Mesenchymal stem cell (in vitro differentiated cells and primary cell): ENCODE data around the gene OR52B6. TPM values are rescaled to one million over a fixed set of nuclear protein-coding genes. Genes with fewer than 3 reads are reported as not detected.

Experiments
- DNase-seq: peaks from one replicate; pipeline ENCODE4 v3.0.0-alpha.2; 2013
- H2AFZ ChIP-seq: one replicate; pipeline ENCODE4 v1.6.1; 2013; ENCODE audit warnings: low read depth, mild to moderate bottlenecking, control low read depth, inconsistent platforms, low read length, moderate library complexity
- H2AK5ac ChIP-seq: 2 replicates; pipeline ENCODE4 v1.6.1; 2013; ENCODE audit warnings: low read length, moderate library complexity, mild to moderate bottlenecking, inconsistent platforms; ENCODE audit not compliant: severe bottlenecking
- H2BK120ac ChIP-seq: one replicate; pipeline ENCODE4 v1.6.1; 2013; ENCODE audit warnings: low read depth, mild to moderate bottlenecking, inconsistent platforms, low read length, moderate library complexity
- H2BK12ac ChIP-seq, 2 experiments: one replicate each; pipeline ENCODE4 v1.6.1; 2013; ENCODE audit warnings: inconsistent platforms in 2 of 2, low read length in 2 of 2, mild to moderate bottlenecking in 2 of 2, moderate library complexity in 2 of 2, control low read depth in 1 of 2
- H2BK15ac ChIP-seq: one replicate; pipeline ENCODE4 v1.6.1; 2013; ENCODE audit warnings: mild to moderate bottlenecking, low read depth, inconsistent platforms; ENCODE audit not compliant: poor library complexity, severe bottlenecking
- H2BK5ac ChIP-seq: 2 replicates; pipeline ENCODE4 v1.6.1; 2013; ENCODE audit warnings: low read depth, mild to moderate bottlenecking, low read length, control low read depth, inconsistent platforms; ENCODE audit not compliant: poor library complexity, severe bottlenecking
- H3K14ac ChIP-seq, 2 experiments: one replicate each; pipeline ENCODE4 v1.6.1; 2013; ENCODE audit warnings: inconsistent platforms in 2 of 2, low read length in 2 of 2, control low read depth in 1 of 2, mild to moderate bottlenecking in 1 of 2, moderate library complexity in 1 of 2
- H3K18ac ChIP-seq, 2 experiments: one replicate each; pipeline ENCODE4 v1.6.1; 2013; ENCODE audit warnings: inconsistent platforms in 2 of 2, low read length in 2 of 2, control low read depth in 1 of 2, low read depth in 1 of 2, mild to moderate bottlenecking in 1 of 2
- H3K23ac ChIP-seq, 2 experiments: one replicate each; pipeline ENCODE4 v1.6.1; 2013; ENCODE audit warnings: inconsistent platforms in 2 of 2, low read length in 2 of 2, mild to moderate bottlenecking in 2 of 2, moderate library complexity in 2 of 2, control low read depth in 1 of 2
- H3K27ac ChIP-seq: 2 replicates; pipeline ENCODE4 v1.5.1; 2013; ENCODE audit warnings: mild to moderate bottlenecking, moderate library complexity, low read length, control low read depth, inconsistent platforms; ENCODE audit not compliant: poor library complexity, severe bottlenecking
- H3K27me3 ChIP-seq, 2 experiments: 2 replicates each; pipeline versions ENCODE4 v1.6.1 to v1.7.0; 2013; ENCODE audit warnings: low read length in 2 of 2, mild to moderate bottlenecking in 2 of 2, moderate library complexity in 2 of 2, control low read depth in 1 of 2, inconsistent platforms in 1 of 2; ENCODE audit not compliant: control insufficient read depth in 1 of 2, insufficient read depth in 1 of 2
- H3K36me3 ChIP-seq, 2 experiments: 2 replicates each; pipeline versions ENCODE4 v1.6.1 to v1.7.0; 2013; ENCODE audit warnings: low read length in 2 of 2, control low read depth in 1 of 2, inconsistent platforms in 1 of 2, low read depth in 1 of 2, mild to moderate bottlenecking in 1 of 2; ENCODE audit not compliant: insufficient read depth in 2 of 2, control insufficient read depth in 1 of 2
- H3K4ac ChIP-seq, 2 experiments: one replicate each; pipeline ENCODE4 v1.6.1; 2013; ENCODE audit warnings: inconsistent platforms in 2 of 2, low read length in 2 of 2, mild to moderate bottlenecking in 2 of 2, moderate library complexity in 2 of 2, control low read depth in 1 of 2, low read depth in 1 of 2
- H3K4me1 ChIP-seq: 2 replicates; pipeline ENCODE4 v1.6.1; 2013; ENCODE audit warnings: low read depth, low read length, control low read depth; ENCODE audit not compliant: control insufficient read depth, insufficient read depth
- H3K4me2 ChIP-seq: 2 replicates; pipeline ENCODE4 v1.6.1; 2013; ENCODE audit warnings: low read length, mild to moderate bottlenecking, inconsistent platforms; ENCODE audit not compliant: poor library complexity, severe bottlenecking
- H3K4me3 ChIP-seq, 2 experiments: 2 replicates each; pipeline versions ENCODE4 v1.5.1 to v1.7.0; 2013; ENCODE audit warnings: low read length in 2 of 2, mild to moderate bottlenecking in 2 of 2, control low read depth in 1 of 2, low read depth in 1 of 2; ENCODE audit not compliant: insufficient read depth in 1 of 2
- H3K79me1 ChIP-seq: replicated peaks from 2 replicates; pipeline ENCODE4 v1.6.1; 2013; ENCODE audit warnings: mild to moderate bottlenecking, control low read depth, low read length, inconsistent platforms; ENCODE audit not compliant: poor library complexity, severe bottlenecking
- H3K9ac ChIP-seq: 2 replicates; pipeline ENCODE4 v1.7.0; 2013; ENCODE audit warnings: mild to moderate bottlenecking, low read length, moderate library complexity
- H3K9me3 ChIP-seq: 2 replicates; pipeline ENCODE4 v1.7.0; 2013; ENCODE audit warnings: mild to moderate bottlenecking, low read length; ENCODE audit not compliant: control insufficient read depth
- H4K8ac ChIP-seq: one replicate; pipeline ENCODE4 v1.6.1; 2013; ENCODE audit warnings: inconsistent platforms, mild to moderate bottlenecking, low read length, moderate library complexity
- H4K91ac ChIP-seq: one replicate; pipeline ENCODE4 v1.6.1; 2013; ENCODE audit warnings: mild to moderate bottlenecking, low read length, inconsistent platforms
- WGBS: methylation state at CpG from one replicate; pipeline ENCODE4 v1.1.7; 2013; ENCODE audit warnings: mixed read lengths; 5-methylcytosine and 5-hydroxymethylcytosine counted together
- polyA plus RNA-seq, 2 experiments: library from polyadenylated mRNA; stranded (reverse); fragments of 200-250 nt; gene quantifications; one replicate each; pipeline ENCODE4 v1.2.3, GENCODE V29; 2013

OR52B6 gene
- polyA plus RNA-seq (2013, experiment 1 of 2): not detected
- not detected for polyA plus RNA-seq (2013, experiment 2 of 2)

GRCh38 chr11:5580577-5580976, at the start of gene OR52B6:
TSS of gene OR52B6 (plus strand) at chr11:5580877. CDS start at chr11:5580877, 0 bp downstream.
- Histone ChIP-seq H3K18ac (no peak within 1 kb of the TSS), H2BK120ac (no peak within 1 kb of the TSS), H3K4me3 (no peak within 1 kb of the TSS), H2BK5ac (no peak within 1 kb of the TSS), H3K27me3 (peaks cover 0 to 12% of the 10 kb centered on the region in 2 experiments), H4K91ac (no peak within 1 kb of the TSS), H3K4me2 (no peak within 1 kb of the TSS), H2AK5ac (no peak within 1 kb of the TSS), H3K79me1 (no peaks in the 10 kb centered on the region), H3K14ac (no peak within 1 kb of the TSS), H3K23ac (no peak within 1 kb of the TSS), H4K8ac (no peak within 1 kb of the TSS), H3K9ac (no peak within 1 kb of the TSS), H3K36me3 (no peaks in the 10 kb centered on the region), H3K4ac (no peak within 1 kb of the TSS), H2BK12ac (no peak within 1 kb of the TSS), H3K9me3 (no peaks in the 10 kb centered on the region), H3K27ac (no peak within 1 kb of the TSS), H2AFZ (no peak within 1 kb of the TSS), H2BK15ac (no peak within 1 kb of the TSS), H3K4me1 (no peaks in the 10 kb centered on the region)
- no peak for DNase-seq
- WGBS: 89% methylated on average over 8 of the region's 8 CpGs

- H3K9me3 ChIP-seq: no peaks in the 10 kb centered on the region
- H3K4me1 ChIP-seq: peaks cover 2% of the 10 kb centered on the region
- H3K27me3 ChIP-seq: peaks cover 0 to 14% of the 10 kb centered on the region in 2 experiments
- no peaks in the 10 kb centered on the region for H3K79me1 ChIP-seq
- H2AK5ac ChIP-seq: no peak overlapping the region
- no peak overlapping the region for H3K18ac ChIP-seq
- H2BK120ac ChIP-seq: no peak overlapping the region
- no peak overlapping the region for H4K8ac ChIP-seq
- H3K4ac ChIP-seq: no peak overlapping the region
- no peak overlapping the region for H2AFZ ChIP-seq
- H3K14ac ChIP-seq: no peak overlapping the region
- no peak overlapping the region for H2BK5ac ChIP-seq
- no peak overlapping the region for H2BK15ac ChIP-seq
- WGBS: 100% methylated on average over 2 of the region's 2 CpGs
- H3K36me3 ChIP-seq: no peaks in the 10 kb centered on the region
- H2BK12ac ChIP-seq: no peak overlapping the region
- no peak overlapping the region for H3K4me3 ChIP-seq
- H3K23ac ChIP-seq: no peak overlapping the region
- no peak overlapping the region for H3K27ac ChIP-seq
- DNase-seq: no peak
- H3K9ac ChIP-seq: no peak overlapping the region
- H4K91ac ChIP-seq: no peak overlapping the region
- no peak overlapping the region for H3K4me2 ChIP-seq
Measured at GRCh38 chr11:5531053-5531831, 49.4 kb upstream of the OR52B6 start.

GRCh38 chr11:5534046-5534445, 46.6 kb upstream of the OR52B6 start:
- Histone ChIP-seq H3K4ac (no peak overlapping the region), H3K9ac (no peak overlapping the region), H2AK5ac (no peak overlapping the region), H3K14ac (no peak overlapping the region), H3K27ac (no peak overlapping the region), H3K9me3 (no peaks in the 10 kb centered on the region), H3K27me3 (peaks cover 0 to 4% of the 10 kb centered on the region in 2 experiments), H4K91ac (no peak overlapping the region), H3K4me3 (no peak overlapping the region), H4K8ac (no peak overlapping the region), H3K4me2 (no peak overlapping the region), H2BK5ac (no peak overlapping the region), H3K18ac (no peak overlapping the region), H3K4me1 (no peaks in the 10 kb centered on the region), H3K79me1 (no peaks in the 10 kb centered on the region), H2BK15ac (no peak overlapping the region), H2BK120ac (no peak overlapping the region), H3K23ac (no peak overlapping the region), H2BK12ac (no peak overlapping the region), H3K36me3 (no peaks in the 10 kb centered on the region), H2AFZ (no peak overlapping the region)
- no peak for DNase-seq
- 80% methylated on average over 1 of the region's 1 CpG for WGBS

GRCh38 chr11:5536482-5536881, 44.2 kb upstream of the OR52B6 start:
- H2BK15ac ChIP-seq: no peak overlapping the region
- no peaks in the 10 kb centered on the region for H3K79me1 ChIP-seq
- H2BK5ac ChIP-seq: no peak overlapping the region
- no peak overlapping the region for H3K9ac ChIP-seq
- H3K4me3 ChIP-seq: no peak overlapping the region
- H3K23ac ChIP-seq: no peak overlapping the region
- H3K27ac ChIP-seq: no peak overlapping the region
- H3K36me3 ChIP-seq: no peaks in the 10 kb centered on the region
- no peak overlapping the region for H2BK120ac ChIP-seq
- H3K18ac ChIP-seq: no peak overlapping the region
- no peak overlapping the region for H2BK12ac ChIP-seq
- no peak overlapping the region for H3K14ac ChIP-seq
- no peak overlapping the region for H4K8ac ChIP-seq
- no peaks in the 10 kb centered on the region for H3K9me3 ChIP-seq
- no peak for DNase-seq
- no peak overlapping the region for H4K91ac ChIP-seq
- no peaks in the 10 kb centered on the region for H3K4me1 ChIP-seq
- no peak overlapping the region for H2AFZ ChIP-seq
- H3K4ac ChIP-seq: no peak overlapping the region
- no peak overlapping the region for H3K4me2 ChIP-seq
- peaks cover 0 to 3% of the 10 kb centered on the region in 2 experiments for H3K27me3 ChIP-seq
- H2AK5ac ChIP-seq: no peak overlapping the region
